ENCODE measurements around the gene OR4D11. TPM values are rescaled to one million over a fixed set of nuclear protein-coding genes. Genes with fewer than 3 reads are reported as not detected.
"Not testable (repeated sequence)": the region's sequence is repeated elsewhere in the genome, so short reads cannot be mapped to it uniquely, and the experiment has no call there.

The OR4D11 gene
- total RNA-seq, 1 donor from 2014 or later, result not detected

DNA sequence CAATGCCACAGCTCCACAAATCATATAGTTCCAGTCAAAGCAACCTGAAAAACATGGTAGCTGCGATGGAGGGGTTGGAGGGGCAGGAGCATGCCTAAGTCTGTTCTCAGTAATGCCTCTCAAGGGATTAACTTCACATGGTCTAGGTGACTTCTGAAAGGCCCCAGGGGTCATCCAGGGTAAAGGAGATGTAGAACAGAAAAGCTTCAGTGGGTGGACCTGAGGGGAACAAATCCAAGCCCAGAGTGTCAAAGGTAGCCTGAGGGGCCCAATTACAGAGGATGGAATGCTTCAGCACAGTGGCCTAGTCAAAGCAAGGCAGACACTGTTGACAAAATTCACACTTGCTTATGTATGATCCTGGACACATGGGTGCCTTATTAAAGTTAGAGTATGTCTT is 31.3 kb downstream of the OR4D11 start:
- Mint-ChIP-seq H3K27me3 (ENCODE audit: unreplicated experiment) (peaks cover 7% of the 10 kb centered on the region), H3K4me3 (ENCODE audit: unreplicated experiment) (no peak overlapping the region), H3K4me1 (ENCODE audit: unreplicated experiment) (peaks cover 11% of the 10 kb centered on the region), H3K27ac (ENCODE audit: unreplicated experiment) (no peak overlapping the region), H3K36me3 (ENCODE audit: unreplicated experiment) (no peaks in the 10 kb centered on the region), H3K9me3 (ENCODE audit: unreplicated experiment) (no peaks in the 10 kb centered on the region)
- TF ChIP-seq, protein P1, sequence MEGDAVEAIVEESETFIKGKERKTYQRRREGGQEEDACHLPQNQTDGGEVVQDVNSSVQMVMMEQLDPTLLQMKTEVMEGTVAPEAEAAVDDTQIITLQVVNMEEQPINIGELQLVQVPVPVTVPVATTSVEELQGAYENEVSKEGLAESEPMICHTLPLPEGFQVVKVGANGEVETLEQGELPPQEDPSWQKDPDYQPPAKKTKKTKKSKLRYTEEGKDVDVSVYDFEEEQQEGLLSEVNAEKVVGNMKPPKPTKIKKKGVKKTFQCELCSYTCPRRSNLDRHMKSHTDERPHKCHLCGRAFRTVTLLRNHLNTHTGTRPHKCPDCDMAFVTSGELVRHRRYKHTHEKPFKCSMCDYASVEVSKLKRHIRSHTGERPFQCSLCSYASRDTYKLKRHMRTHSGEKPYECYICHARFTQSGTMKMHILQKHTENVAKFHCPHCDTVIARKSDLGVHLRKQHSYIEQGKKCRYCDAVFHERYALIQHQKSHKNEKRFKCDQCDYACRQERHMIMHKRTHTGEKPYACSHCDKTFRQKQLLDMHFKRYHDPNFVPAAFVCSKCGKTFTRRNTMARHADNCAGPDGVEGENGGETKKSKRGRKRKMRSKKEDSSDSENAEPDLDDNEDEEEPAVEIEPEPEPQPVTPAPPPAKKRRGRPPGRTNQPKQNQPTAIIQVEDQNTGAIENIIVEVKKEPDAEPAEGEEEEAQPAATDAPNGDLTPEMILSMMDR (IDR thresholded peaks at IDR 0.05), result no peak
- DNase-seq (ENCODE audit: extremely low spot score, unreplicated experiment), result no peak

DNA sequence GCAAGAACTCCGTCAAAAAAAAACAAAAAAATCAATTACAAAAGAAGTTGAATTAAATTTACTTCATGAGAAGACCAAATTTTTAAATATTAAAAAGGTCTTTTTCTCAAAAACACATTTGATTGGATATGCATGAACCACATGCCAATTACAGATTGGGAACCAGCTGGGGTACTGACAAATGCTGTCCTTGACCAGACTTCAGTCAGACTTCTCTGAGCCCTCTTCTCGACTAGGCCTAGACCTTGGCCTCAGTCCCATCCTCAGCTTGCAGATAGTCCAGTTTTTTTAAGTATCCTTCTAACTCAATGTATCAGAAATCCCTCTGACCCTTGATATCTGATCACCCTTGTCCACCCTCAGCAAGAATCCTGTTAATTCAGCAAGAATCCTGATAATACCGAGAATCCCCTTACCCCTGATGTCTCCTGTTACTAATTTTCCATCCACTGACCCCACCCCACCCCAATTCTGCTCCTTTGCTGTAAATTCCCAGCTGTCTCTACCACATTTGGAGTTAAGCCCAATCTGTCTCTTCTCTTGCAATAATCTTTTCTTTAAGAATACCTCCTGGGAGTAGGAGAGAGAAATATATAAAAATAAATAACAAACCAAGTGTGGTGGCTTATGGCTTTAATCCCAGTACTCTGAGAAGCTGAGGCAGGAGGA is 38.9 kb downstream of the OR4D11 start:
- no peaks in the 10 kb centered on the region for H3K36me3 Mint-ChIP-seq (ENCODE audit: unreplicated experiment)
- no peak overlapping the region for H3K4me3 Mint-ChIP-seq (ENCODE audit: unreplicated experiment)
- H3K27ac Mint-ChIP-seq (ENCODE audit: unreplicated experiment), result no peak overlapping the region
- no peak for DNase-seq (ENCODE audit: extremely low spot score, unreplicated experiment)
- peaks cover 2% of the 10 kb centered on the region for H3K27me3 Mint-ChIP-seq (ENCODE audit: unreplicated experiment)
- H3K9me3 Mint-ChIP-seq (ENCODE audit: unreplicated experiment), result no peaks in the 10 kb centered on the region
- peaks cover 6% of the 10 kb centered on the region for H3K4me1 Mint-ChIP-seq (ENCODE audit: unreplicated experiment)
- TF ChIP-seq, protein P1 (IDR thresholded peaks at IDR 0.05), result no peak

DNA sequence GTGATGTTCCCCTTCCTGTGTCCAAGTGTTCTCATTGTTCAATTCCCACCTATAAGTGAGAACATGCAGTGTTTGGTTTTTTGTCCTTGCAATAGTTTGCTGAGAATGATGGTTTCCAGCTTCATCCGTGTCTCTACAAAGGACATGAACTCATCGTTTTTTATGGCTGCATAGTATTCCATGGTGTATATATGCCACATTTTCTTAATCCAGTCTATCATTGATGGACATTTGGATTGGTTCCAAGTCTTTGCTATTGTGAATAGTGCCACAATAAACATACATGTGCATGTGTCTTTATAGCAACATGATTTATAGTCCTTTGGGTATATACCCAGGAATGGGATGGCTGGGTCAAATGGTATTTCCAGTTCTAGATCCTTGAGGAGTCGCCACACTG is 40.3 kb downstream of the OR4D11 start:
- not testable (repeated sequence) for DNase-seq (ENCODE audit: extremely low spot score, unreplicated experiment); H3K4me3 Mint-ChIP-seq (ENCODE audit: unreplicated experiment); H3K27ac Mint-ChIP-seq (ENCODE audit: unreplicated experiment); H3K27me3 Mint-ChIP-seq (ENCODE audit: unreplicated experiment); H3K4me1 Mint-ChIP-seq (ENCODE audit: unreplicated experiment); H3K36me3 Mint-ChIP-seq (ENCODE audit: unreplicated experiment); H3K9me3 Mint-ChIP-seq (ENCODE audit: unreplicated experiment)

DNA sequence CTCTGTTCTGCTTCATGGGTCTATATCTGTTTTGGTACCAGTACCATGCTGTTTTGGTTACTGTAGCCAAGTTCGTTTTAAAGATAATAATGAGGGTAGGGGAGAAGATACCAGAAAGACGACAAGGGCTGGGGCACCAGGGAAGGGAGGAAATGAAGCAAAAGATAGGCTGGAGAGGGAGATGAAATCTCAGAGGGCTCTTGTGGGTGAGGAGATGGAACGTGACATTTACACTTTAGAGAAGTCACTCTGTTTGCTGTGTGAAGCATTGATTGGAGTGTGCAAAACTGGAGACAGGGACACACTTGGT is 41.4 kb downstream of the OR4D11 start:
- TF ChIP-seq, protein P1 (IDR thresholded peaks at IDR 0.05), result no peak
- Mint-ChIP-seq H3K27me3 (ENCODE audit: unreplicated experiment) (peaks cover 2% of the 10 kb centered on the region), H3K4me3 (ENCODE audit: unreplicated experiment) (no peak overlapping the region), H3K9me3 (ENCODE audit: unreplicated experiment) (no peaks in the 10 kb centered on the region), H3K4me1 (ENCODE audit: unreplicated experiment) (peaks cover 13% of the 10 kb centered on the region), H3K36me3 (ENCODE audit: unreplicated experiment) (no peaks in the 10 kb centered on the region), H3K27ac (ENCODE audit: unreplicated experiment) (no peak overlapping the region)
- no peak for DNase-seq (ENCODE audit: extremely low spot score, unreplicated experiment)

DNA sequence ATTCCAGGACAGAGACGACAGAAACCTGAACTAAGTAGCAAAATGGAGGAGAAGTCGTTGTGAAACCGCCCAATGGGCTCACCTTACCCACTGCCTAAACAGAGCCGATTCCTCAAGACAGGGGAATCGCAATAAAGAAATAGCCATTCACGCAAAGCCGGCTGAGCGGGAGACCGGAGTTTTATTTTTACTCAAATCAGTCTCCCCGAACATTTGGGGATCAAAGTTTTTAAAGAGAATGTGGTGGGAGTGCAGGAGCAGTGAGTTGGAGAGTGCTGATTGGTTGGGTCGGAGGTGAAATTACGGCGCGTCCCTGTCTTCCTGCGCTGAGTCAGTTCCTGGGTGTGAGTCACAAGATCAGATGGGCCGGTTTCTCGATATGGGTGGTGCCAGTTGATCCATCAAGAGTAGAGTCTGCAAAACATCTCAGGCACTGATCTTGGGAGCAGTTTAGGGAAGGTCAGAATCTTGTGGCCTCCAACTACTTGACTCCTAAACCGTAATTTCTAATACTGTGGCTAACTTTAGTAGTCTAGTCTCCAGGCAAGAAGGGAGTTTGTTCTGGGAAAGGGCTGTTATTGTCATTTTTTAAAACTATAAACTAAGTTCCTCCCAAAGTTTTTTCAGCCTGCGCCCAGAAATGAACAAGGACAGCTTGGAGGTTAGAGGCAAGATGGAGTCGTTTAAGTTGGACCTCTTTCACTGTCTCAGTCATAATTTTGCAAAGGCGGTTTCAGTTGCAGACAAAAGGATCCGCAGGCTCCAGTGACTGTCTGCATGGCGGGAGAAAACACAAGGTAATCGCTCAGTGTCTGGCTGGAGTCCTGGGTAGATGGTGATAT is 42.0 kb downstream of the OR4D11 start:
- Mint-ChIP-seq H3K27ac (ENCODE audit: unreplicated experiment) (no peak overlapping the region), H3K27me3 (ENCODE audit: unreplicated experiment) (peaks cover 2% of the 10 kb centered on the region), H3K4me3 (ENCODE audit: unreplicated experiment) (no peak overlapping the region), H3K9me3 (ENCODE audit: unreplicated experiment) (no peaks in the 10 kb centered on the region), H3K36me3 (ENCODE audit: unreplicated experiment) (no peaks in the 10 kb centered on the region), H3K4me1 (ENCODE audit: unreplicated experiment) (peaks cover 14% of the 10 kb centered on the region)
- DNase-seq (ENCODE audit: extremely low spot score, unreplicated experiment), result no peak
- TF ChIP-seq, protein P1 (IDR thresholded peaks at IDR 0.05), result no peak

DNA sequence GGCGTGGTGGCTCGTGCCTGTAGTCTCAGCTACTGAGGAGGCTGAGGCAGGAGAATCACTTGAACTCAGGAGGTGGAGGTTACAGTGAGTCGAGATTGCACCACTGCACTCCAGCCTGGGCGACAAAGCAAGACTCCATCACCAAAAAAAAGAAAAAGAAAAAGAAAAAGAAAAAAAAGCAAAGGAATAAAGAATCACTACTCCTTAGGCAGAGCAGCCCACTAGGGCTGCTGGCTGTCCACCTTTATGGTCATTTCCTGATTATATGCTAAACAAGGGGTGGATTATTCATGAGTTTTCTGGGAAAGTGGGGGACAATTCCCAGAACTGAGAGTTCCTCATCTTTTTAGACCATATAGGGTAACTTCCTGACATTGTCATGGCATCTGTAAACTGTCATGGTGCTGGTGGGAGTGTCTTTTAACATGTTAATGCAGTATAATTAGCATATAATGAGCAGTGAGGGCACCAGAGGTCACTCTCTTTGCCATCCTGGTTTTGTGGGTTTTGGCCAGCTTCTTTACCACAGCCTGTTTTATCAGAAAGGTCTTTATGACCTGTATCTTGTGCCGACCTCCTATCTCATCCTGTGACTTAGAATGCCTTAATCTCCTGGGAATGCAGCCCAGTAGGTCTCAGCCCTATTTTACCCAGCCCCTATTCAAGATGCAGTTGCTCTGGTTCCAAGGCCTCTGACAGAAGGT is 44.4 kb downstream of the OR4D11 start:
- not testable (repeated sequence) for H3K27ac Mint-ChIP-seq (ENCODE audit: unreplicated experiment); DNase-seq (ENCODE audit: extremely low spot score, unreplicated experiment)

More for the DNA sequence above, 44.4 kb downstream of the OR4D11 start:
- H3K9me3 Mint-ChIP-seq (ENCODE audit: unreplicated experiment); H3K36me3 Mint-ChIP-seq (ENCODE audit: unreplicated experiment); H3K4me3 Mint-ChIP-seq (ENCODE audit: unreplicated experiment); H3K27me3 Mint-ChIP-seq (ENCODE audit: unreplicated experiment): not testable (repeated sequence)
- H3K4me1 Mint-ChIP-seq (ENCODE audit: unreplicated experiment), result peaks cover 15% of the 10 kb centered on the region
